ENCODE measurements around the gene DPP9. TPM values are rescaled to one million over a fixed set of nuclear protein-coding genes. Genes with fewer than 3 reads are reported as not detected.
A peak's percentile ranks its signal among the peaks of the same experiment; 100 is the strongest.

The DPP9 gene
- total and polyA plus RNA-seq, 2 of the 8 experiments (the other 6 are each of a cell fraction or from before 2014, with no cell fraction given): 11.6 to 40.7 TPM

DNA sequence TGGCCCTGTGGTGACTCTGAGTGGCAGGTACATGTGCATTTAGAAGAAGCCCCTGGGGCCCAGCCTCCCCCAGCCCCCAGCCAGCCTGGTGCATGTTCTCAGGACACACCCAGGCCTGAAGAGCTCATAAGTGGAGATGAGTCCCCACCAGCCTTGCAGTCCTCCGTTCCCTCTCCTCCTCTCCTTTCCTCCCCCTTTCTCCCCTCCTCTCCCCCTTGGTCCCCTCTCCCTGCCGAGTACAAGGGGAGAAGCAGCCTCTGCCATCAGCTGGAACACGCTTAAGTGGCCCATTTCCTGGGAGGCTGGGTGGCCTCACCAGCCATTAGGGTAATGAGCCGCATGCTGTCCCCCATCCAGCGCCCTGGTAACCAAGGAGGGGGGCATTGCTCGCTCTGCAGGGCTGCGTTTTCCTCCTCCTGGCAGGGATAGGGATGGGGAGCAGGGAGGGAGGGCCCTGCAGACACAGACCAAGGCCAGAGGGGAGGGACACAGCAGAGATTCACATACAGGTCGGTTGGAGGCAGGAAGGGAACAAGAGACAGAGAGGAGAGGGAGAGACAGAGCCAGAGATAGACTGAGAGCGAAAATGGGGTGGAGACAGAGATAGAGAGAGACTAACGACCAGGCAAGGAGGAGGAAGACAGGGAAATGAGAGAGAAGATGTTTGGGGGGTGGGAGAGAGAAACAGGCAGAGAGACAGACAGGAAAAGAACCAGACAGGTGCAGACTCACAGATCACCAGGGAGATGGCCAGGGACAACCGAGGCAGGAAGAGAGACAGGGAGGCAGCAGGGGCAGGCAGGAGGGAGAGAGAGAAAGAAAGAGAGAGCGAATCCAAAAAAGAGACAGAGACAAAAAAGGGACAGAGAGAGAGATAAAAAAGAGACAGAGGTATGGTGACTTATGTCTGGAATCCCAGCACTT lies 19.3 kb upstream of the DPP9 start:
- H3K23me2 ChIP-seq (ENCODE audit: low read depth, low read length): peaks cover 3% of the 10 kb centered on the region; the same call in 1 of the 2 replicates
- no peak overlapping the region for H3K14ac ChIP-seq (ENCODE audit: insufficient read length)
- H4K8ac ChIP-seq (ENCODE audit: extremely low read depth, insufficient read depth, low read length): peak overlapping the region; percentile 41; the same call in 1 of the 2 replicates
- H3K56ac ChIP-seq (replicated peaks; ENCODE audit: insufficient read length, low read depth, low read length): no peak overlapping the region
- no peaks in the 10 kb centered on the region for H3K36me3 ChIP-seq (ENCODE audit: control insufficient read depth in 2 of 4, insufficient read depth in 4 of 4, low read length in 3 of 4)
- peak overlapping the region; percentile 99 for H2AFZ ChIP-seq (ENCODE audit: low read length)
- H4K20me1 ChIP-seq (replicated peaks in 1 of 2; ENCODE audit: control insufficient read depth in 1 of 2, insufficient read depth in 2 of 2, low read length in 2 of 2): no peaks in the 10 kb centered on the region
- H2BK15ac ChIP-seq (ENCODE audit: low read length): peak overlapping the region; percentile 88; the same call in 1 of the 2 replicates
- no peaks in the 10 kb centered on the region for H3K9me3 ChIP-seq (ENCODE audit: insufficient read depth in 2 of 2, low read depth in 1 of 2, low read length in 1 of 2)
- peak overlapping the region; percentile 95; the same call in 1 of the 2 replicates for H2BK20ac ChIP-seq (ENCODE audit: low read length)
- no peaks in the 10 kb centered on the region; a peak in 1 of 7 replicates for H3K27me3 ChIP-seq (replicated peaks in 1 of 4; ENCODE audit: control insufficient read depth in 3 of 4, extremely low read depth in 1 of 4, insufficient read depth in 3 of 4, low read length in 3 of 4)
- ChIA-PET CTCF (ENCODE audit: partially characterized antibody) (interaction anchor here (0.6 to 19.1 kb wide), 8 partner anchors 10 to 62 kb away, joined by 3 to 212 read pairs (median 4); partner anchors contain the start of gene FEM1A), POLR2A (ENCODE audit: partially characterized antibody) (interaction anchor here (1.0 to 1.8 kb wide), 3 partner anchors 26 to 56 kb away, joined by 3 to 7 read pairs (median 5); partner anchors contain the start of gene FEM1A)
- peak overlapping the region in 1 of 4 experiments; percentile 1; a peak in 1 of 7 replicates for H3K9ac ChIP-seq (replicated peaks in 1 of 4; ENCODE audit: extremely low read depth in 1 of 4, low read depth in 3 of 4, low read length in 3 of 4)
- no peak overlapping the region for H3K23ac ChIP-seq (ENCODE audit: insufficient read length)
- peak overlapping the region; percentile 45 for H4K91ac ChIP-seq (replicated peaks; ENCODE audit: insufficient read length, low read length)
- peak overlapping the region; percentile 68 to 76 for H3K4me2 ChIP-seq (ENCODE audit: insufficient read depth in 1 of 2, low read depth in 2 of 2, low read length in 2 of 2)
- peak overlapping the region; percentile 99; the same call in 1 of the 2 replicates for H2BK12ac ChIP-seq (ENCODE audit: low read depth, low read length)
- H3K79me1 ChIP-seq (ENCODE audit: low read depth, low read length): no peaks in the 10 kb centered on the region
- peak overlapping the region in 3 of 4 experiments; percentile 27 to 42 (median 36); a peak in 5 of 8 replicates for H3K4me3 ChIP-seq (ENCODE audit: extremely low read depth in 1 of 4, insufficient read depth in 2 of 4, low read depth in 3 of 4, low read length in 4 of 4)
- no peak overlapping the region for H4K5ac ChIP-seq (ENCODE audit: insufficient read length, low read depth, low read length)
- no peak overlapping the region for H2BK120ac ChIP-seq (replicated peaks; ENCODE audit: low read depth, low read length)
- FAIRE-seq: no peak
- H2AK5ac ChIP-seq (ENCODE audit: low read depth, low read length): no peak overlapping the region
- H3K4ac ChIP-seq (replicated peaks; ENCODE audit: insufficient read length, low read depth, low read length): no peak overlapping the region
- no peaks in the 10 kb centered on the region for H3K79me2 ChIP-seq (ENCODE audit: control insufficient read depth in 1 of 2, insufficient read depth in 2 of 2, low read length in 2 of 2)
- peak in 1 of 2 experiments; percentile 69 for DNase-seq (ENCODE audit: low read depth in 1 of 2, low spot score in 2 of 2)
- peaks cover 0 to 14% (median 9%) of the 10 kb centered on the region in 4 experiments; a peak in 5 of 7 replicates for H3K4me1 ChIP-seq (replicated peaks in 1 of 4; ENCODE audit: control insufficient read depth in 3 of 4, insufficient read depth in 4 of 4, low read length in 3 of 4)
- 29% methylated on average over 9 of the region's 12 CpGs; no CpG with 5 or more reads in 1 of the 2 experiments for WGBS, 2 experiments (ENCODE audit: extremely low coverage in 1 of 2, insufficient coverage in 1 of 2, insufficient read length in 1 of 2, insufficient replicate concordance in 2 of 2, low coverage in 1 of 2, low lambda C conversion rate in 2 of 2, missing lambda C conversion rate in 1 of 2)
- H3K18ac ChIP-seq (ENCODE audit: extremely low read depth, low read length): peak overlapping the region; percentile 93
- H3K27ac ChIP-seq (ENCODE audit: low read depth, low read length): no peak overlapping the region
- H2BK5ac ChIP-seq (ENCODE audit: low read depth, low read length): peak overlapping the region; percentile 82; the same call in 1 of the 2 replicates
- 0 out of 4 replicates have a peak, but pooled peaks of 1 of the 2 experiments have one; percentile 10 for TF ChIP-seq SIN3A (conservative IDR thresholded peaks at IDR 0.05 in 1 of 2, IDR thresholded peaks at IDR 0.05 in 1 of 2; ENCODE audit: low read depth in 1 of 2, low read length in 2 of 2)
- TF ChIP-seq RBBP5 (IDR thresholded peaks at IDR 0.05; ENCODE audit: borderline replicate concordance, low read depth, low read length): no peak
- TF ChIP-seq SP2 (IDR thresholded peaks at IDR 0.05; ENCODE audit: low read length): no peak
- TF ChIP-seq SUZ12 (IDR thresholded peaks at IDR 0.05; ENCODE audit: low read length): no peak
- no peak for TF ChIP-seq JUND (IDR thresholded peaks at IDR 0.05; ENCODE audit: low read length)
- TF ChIP-seq RXRA (IDR thresholded peaks at IDR 0.05; ENCODE audit: insufficient read depth, low read depth, low read length): no peak
- TF ChIP-seq NANOG (IDR thresholded peaks at IDR 0.05; ENCODE audit: insufficient read depth, low read depth, low read length, poor library complexity, severe bottlenecking): peak; percentile 20
- TF ChIP-seq GABPA (IDR thresholded peaks at IDR 0.05; ENCODE audit: borderline replicate concordance, insufficient read depth, low read length): no peak
- no peak for TF ChIP-seq PHF8 (conservative IDR thresholded peaks at IDR 0.05; ENCODE audit: low read depth, low read length)
- no peak for TF ChIP-seq CHD2 (IDR thresholded peaks at IDR 0.05; ENCODE audit: low read length)
